Brain microvascular endothelial cell (primary cell): ENCODE measurements around the gene KLHDC8B.
A peak's percentile ranks its signal among the peaks of the same experiment; 100 is the strongest.

Experiments
- DNase-seq: peaks from one replicate; pipeline ENCODE4 v3.0.0-alpha.2; 2020
- H3K27ac ChIP-seq: fragments of 250-450 bp; sonication (Bioruptor Pico); 2 replicates; pipeline ENCODE4 v1.5.1; 2020; ENCODE audit warnings: mild to moderate bottlenecking, moderate library complexity
- H3K27me3 ChIP-seq: fragments of 250-450 bp; sonication (Bioruptor Pico); replicated peaks from 2 replicates; pipeline ENCODE4 v1.5.1; 2020; ENCODE audit warnings: mild to moderate bottlenecking
- H3K36me3 ChIP-seq: fragments of 250-450 bp; sonication (Bioruptor Pico); replicated peaks from 2 replicates; pipeline ENCODE4 v1.5.1; 2020; ENCODE audit warnings: mild to moderate bottlenecking
- H3K4me3 ChIP-seq: 2 replicates; pipeline ENCODE4 v1.5.1; 2011; ENCODE audit warnings: low read depth, mild to moderate bottlenecking, control low read depth, low read length, moderate library complexity
- in situ Hi-C: cut with HindIII; loops from 2 replicates; pipeline ENCODE4 v1.10.0; 2017; ENCODE audit warnings: low sequenced_read_pairs, low pct_ligation_motif_present
- TF ChIP-seq, protein P1 (sequence below): IDR thresholded peaks from 2 replicates; pipeline ENCODE4 v1.5.1; 2011; ENCODE audit warnings: low read depth, mild to moderate bottlenecking, moderate library complexity, low read length, control low read depth, inconsistent platforms; ENCODE audit errors: missing control alignments

The KLHDC8B gene

GRCh38 chr3:49148159-49148558, 23.2 kb upstream of the KLHDC8B start:
- Histone ChIP-seq H3K27ac (no peak overlapping the region), H3K27me3 (no peaks in the 10 kb centered on the region), H3K4me3 (no peak overlapping the region), H3K36me3 (no peaks in the 10 kb centered on the region)
- TF ChIP-seq, protein P1, sequence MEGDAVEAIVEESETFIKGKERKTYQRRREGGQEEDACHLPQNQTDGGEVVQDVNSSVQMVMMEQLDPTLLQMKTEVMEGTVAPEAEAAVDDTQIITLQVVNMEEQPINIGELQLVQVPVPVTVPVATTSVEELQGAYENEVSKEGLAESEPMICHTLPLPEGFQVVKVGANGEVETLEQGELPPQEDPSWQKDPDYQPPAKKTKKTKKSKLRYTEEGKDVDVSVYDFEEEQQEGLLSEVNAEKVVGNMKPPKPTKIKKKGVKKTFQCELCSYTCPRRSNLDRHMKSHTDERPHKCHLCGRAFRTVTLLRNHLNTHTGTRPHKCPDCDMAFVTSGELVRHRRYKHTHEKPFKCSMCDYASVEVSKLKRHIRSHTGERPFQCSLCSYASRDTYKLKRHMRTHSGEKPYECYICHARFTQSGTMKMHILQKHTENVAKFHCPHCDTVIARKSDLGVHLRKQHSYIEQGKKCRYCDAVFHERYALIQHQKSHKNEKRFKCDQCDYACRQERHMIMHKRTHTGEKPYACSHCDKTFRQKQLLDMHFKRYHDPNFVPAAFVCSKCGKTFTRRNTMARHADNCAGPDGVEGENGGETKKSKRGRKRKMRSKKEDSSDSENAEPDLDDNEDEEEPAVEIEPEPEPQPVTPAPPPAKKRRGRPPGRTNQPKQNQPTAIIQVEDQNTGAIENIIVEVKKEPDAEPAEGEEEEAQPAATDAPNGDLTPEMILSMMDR = no peak
- no peak for DNase-seq
- in situ Hi-C loops = no loop called here

- in situ Hi-C loops = no loop called here
- DNase-seq = no peak
- Histone ChIP-seq H3K27ac (no peak overlapping the region), H3K4me3 (no peak overlapping the region), H3K27me3 (no peaks in the 10 kb centered on the region), H3K36me3 (no peaks in the 10 kb centered on the region)
- TF ChIP-seq, protein P1 = no peak
Measured at GRCh38 chr3:49151610-49152009, 19.8 kb upstream of the KLHDC8B start.

GRCh38 chr3:49153349-49153912, 18.0 kb upstream of the KLHDC8B start:
- H3K27me3 ChIP-seq = no peaks in the 10 kb centered on the region
- no peak overlapping the region for H3K4me3 ChIP-seq
- TF ChIP-seq, protein P1 = no peak
- H3K36me3 ChIP-seq = no peaks in the 10 kb centered on the region
- H3K27ac ChIP-seq = no peak overlapping the region
- DNase-seq = no peak
- in situ Hi-C loops = no loop called here

GRCh38 chr3:49157289-49157688, 14.1 kb upstream of the KLHDC8B start:
- DNase-seq = no peak
- H3K27ac ChIP-seq = no peak overlapping the region
- no peak overlapping the region for H3K4me3 ChIP-seq
- in situ Hi-C loops = no loop called here
- H3K36me3 ChIP-seq = no peaks in the 10 kb centered on the region
- TF ChIP-seq, protein P1 = no peak
- no peaks in the 10 kb centered on the region for H3K27me3 ChIP-seq

GRCh38 chr3:49158103-49158709, 13.2 kb upstream of the KLHDC8B start:
- TF ChIP-seq, protein P1 = peak; percentile 48
- H3K27ac ChIP-seq = no peak overlapping the region
- DNase-seq = no peak
- H3K27me3 ChIP-seq = no peaks in the 10 kb centered on the region
- in situ Hi-C loops = no loop called here
- no peak overlapping the region for H3K4me3 ChIP-seq
- H3K36me3 ChIP-seq = peaks cover 6% of the 10 kb centered on the region

- no peak for DNase-seq
- H3K4me3 ChIP-seq = no peak overlapping the region
- in situ Hi-C loops = no loop called here
- TF ChIP-seq, protein P1 = no peak
- H3K27me3 ChIP-seq = no peaks in the 10 kb centered on the region
- H3K36me3 ChIP-seq = peaks cover 12% of the 10 kb centered on the region
- no peak overlapping the region for H3K27ac ChIP-seq
Measured at GRCh38 chr3:49158792-49159191, 12.6 kb upstream of the KLHDC8B start.
